ENCODE results near the gene NFU1.

- TF ChIP-seq RFX5 (IDR thresholded peaks at IDR 0.05; ENCODE audit: low read depth, low read length) (no peak), NFE2L1 (CRISPR knock-in tag; IDR thresholded peaks at IDR 0.05; ENCODE audit: borderline replicate concordance) (no peak), ZBTB2 (CRISPR knock-in tag; IDR thresholded peaks at IDR 0.05; ENCODE audit: low read depth) (no peak), ZFP91 (CRISPR knock-in tag; IDR thresholded peaks at IDR 0.05; ENCODE audit: borderline replicate concordance) (no peak), ZNF691 (CRISPR knock-in tag; IDR thresholded peaks at IDR 0.05; ENCODE audit: borderline replicate concordance, low read depth) (no peak)
Observed at GRCh38 chr2:69438580-69438979, 1.3 kb upstream of the NFU1 start.

Data from HepG2 (cell line).